Endothelial cell of umbilical vein (primary cell): ENCODE measurements around the gene ADTRP. TPM values are rescaled to one million over a fixed set of nuclear protein-coding genes. Genes with fewer than 3 reads are reported as not detected.

Experiments used
- BruUV-seq: library from RNA; stranded (reverse); fragments of 400-500 nt; replicated peaks from 2 replicates; lab custom pipeline; 2021; lab: Mats Ljungman, UMichigan
- CTCF ChIA-PET: fragments of 300-600, 350-600 bp; sonication (Branson Sonifier 250); formaldehyde crosslinking; loops from one replicate; lab custom pipeline; 2021; ENCODE audit warnings: antibody characterized with exemption, inconsistent platforms; lab: Charles Lee
- POLR2A ChIA-PET: fragments of 300-600, 350-600 bp; sonication (Branson Sonifier 250); formaldehyde crosslinking; loops from one replicate; lab custom pipeline; 2021; ENCODE audit warnings: antibody characterized with exemption, inconsistent platforms; lab: Charles Lee
- DNase-seq: peaks from one replicate; pipeline ENCODE4 v3.0.0-alpha.2; 2011; ENCODE audit warnings: low read depth, low spot score
- FAIRE-seq: peaks from 2 replicates; lab custom pipeline; 2011; peaks lifted over from hg19 to GRCh38; lab: Jason Lieb, UNC
- H2AFZ ChIP-seq: 2 replicates; pipeline ENCODE4 v1.6.0; 2012; ENCODE audit warnings: low read depth, low read length, control low read depth, inconsistent platforms
- H3K27ac ChIP-seq: 2 replicates; pipeline ENCODE4 v1.5.1; 2011; ENCODE audit warnings: low read depth, mild to moderate bottlenecking, control low read depth, low read length, moderate library complexity; ENCODE audit not compliant: insufficient read depth
- H3K27me3 ChIP-seq, 2 experiments: 2 replicates each; pipeline versions ENCODE4 v1.6.0 to v1.6.1; 2011; ENCODE audit warnings: low read length in 2 of 2, mixed read lengths in 1 of 2; ENCODE audit not compliant: control insufficient read depth in 2 of 2, insufficient read depth in 2 of 2
- H3K36me3 ChIP-seq, 2 experiments: 2 replicates in 1 of 2; 3 replicates in 1 of 2; pipeline ENCODE4 v1.5.1; 2011; ENCODE audit warnings: low read length in 2 of 2, mild to moderate bottlenecking in 1 of 2, moderate library complexity in 1 of 2; ENCODE audit not compliant: control insufficient read depth in 2 of 2, insufficient read depth in 2 of 2; ENCODE audit errors: extremely low read depth in 1 of 2
- H3K4me1 ChIP-seq: 3 replicates; pipeline ENCODE4 v1.5.1; 2011; ENCODE audit warnings: mild to moderate bottlenecking, low read length; ENCODE audit not compliant: control insufficient read depth, insufficient read depth; ENCODE audit errors: extremely low read depth
- H3K4me2 ChIP-seq: 2 replicates; pipeline ENCODE4 v1.6.1; 2011; ENCODE audit warnings: low read length, control low read depth, mixed read lengths; ENCODE audit not compliant: insufficient read depth
- H3K4me3 ChIP-seq, 3 experiments: fragments of 200-600 bp in 1 of 3; sonication (generic), shearing (Covaris generic) in 1 of 3; replicated peaks in 1 of 3; 2 replicates each; pipeline ENCODE4 v1.5.1; 2011 to 2016; ENCODE audit warnings: control low read depth in 3 of 3, low read length in 3 of 3, mild to moderate bottlenecking in 2 of 3, inconsistent platforms in 1 of 3, low read depth in 1 of 3, moderate library complexity in 1 of 3; ENCODE audit not compliant: insufficient read depth in 1 of 3
- H3K79me2 ChIP-seq: 2 replicates; pipeline ENCODE4 v1.6.0; 2012; ENCODE audit warnings: low read length, inconsistent platforms; ENCODE audit not compliant: control insufficient read depth, insufficient read depth
- H3K9ac ChIP-seq: replicated peaks from 2 replicates; pipeline ENCODE3; 2011; ENCODE audit warnings: low read length, control low read depth; ENCODE audit not compliant: insufficient read depth; ENCODE audit errors: extremely low read depth
- H3K9me1 ChIP-seq: replicated peaks from 3 replicates; pipeline ENCODE4 v1.6.0; 2011; ENCODE audit warnings: mild to moderate bottlenecking, low read length; ENCODE audit not compliant: control insufficient read depth, insufficient read depth; ENCODE audit errors: extremely low read depth
- H3K9me3 ChIP-seq: replicated peaks from 2 replicates; pipeline ENCODE4 v1.5.1; 2012; ENCODE audit warnings: low read length, inconsistent platforms; ENCODE audit not compliant: control insufficient read depth, insufficient read depth
- H4K20me1 ChIP-seq: replicated peaks from 2 replicates; pipeline ENCODE3; 2011; ENCODE audit warnings: mild to moderate bottlenecking, low read length; ENCODE audit not compliant: control insufficient read depth, insufficient read depth; ENCODE audit errors: extremely low read depth
- EZH2 ChIP-seq: IDR thresholded peaks from 2 replicates; pipeline ENCODE4 v1.6.1; 2012; ENCODE audit warnings: borderline replicate concordance, low read depth, mild to moderate bottlenecking, moderate library complexity, low read length, inconsistent platforms; ENCODE audit not compliant: severe bottlenecking
- FOS ChIP-seq: IDR thresholded peaks from 2 replicates; pipeline ENCODE4 v1.6.1; 2011; ENCODE audit warnings: mild to moderate bottlenecking, low read length, moderate library complexity, borderline replicate concordance; ENCODE audit not compliant: insufficient read depth
- GATA2 ChIP-seq: IDR thresholded peaks from 2 replicates; pipeline ENCODE4 v1.7.0; 2011; ENCODE audit warnings: low read depth, mild to moderate bottlenecking, moderate library complexity, mixed read lengths, low read length; ENCODE audit not compliant: insufficient read length, insufficient read depth
- JUN ChIP-seq: IDR thresholded peaks from 2 replicates; pipeline ENCODE4 v1.6.1; 2011; ENCODE audit warnings: borderline replicate concordance, low read depth; ENCODE audit not compliant: insufficient read length, insufficient read depth
- MYC ChIP-seq: IDR thresholded peaks from one replicate; pipeline ENCODE4 v1.6.1; 2011; ENCODE audit warnings: mild to moderate bottlenecking, low read depth, low read length
- POLR2A ChIP-seq: IDR thresholded peaks from 2 replicates; pipeline ENCODE4 v1.6.1; 2012; ENCODE audit warnings: low read depth, mild to moderate bottlenecking, control low read depth, low read length
- POLR2AphosphoS5 ChIP-seq: IDR thresholded peaks from 2 replicates; pipeline ENCODE4 v1.6.1; 2012; ENCODE audit warnings: low read depth, mild to moderate bottlenecking, control low read depth, low read length, moderate library complexity; ENCODE audit not compliant: insufficient read depth
- dilution Hi-C: fragments of 300-500 bp; cut with MboI; formaldehyde crosslinking; loops from one replicate; pipeline ENCODE4 v1.15.0; 2019; ENCODE audit warnings: low sequenced_read_pairs; ENCODE audit not compliant: extremely low pct_ligation_motif_present
- intact Hi-C: fragments of 100-400 bp; cut with micrococcal nuclease; formaldehyde crosslinking; loops from one replicate; pipeline ENCODE4 v1.10.0; 2022
- polyA plus RNA-seq, 4 experiments: library from polyadenylated mRNA; depleted of rRNA in 3 of 4; stranded (reverse) in 3 of 4; unstranded in 1 of 4; fragments of >200 nt; gene quantifications; 2 replicates each; pipeline versions ENCODE4 v1.2.1 to v1.2.3, GENCODE V29; 2011 to 2012; ENCODE audit warnings: missing spikeins in 1 of 4
- total RNA-seq: library from RNA; stranded (reverse); gene quantifications from 2 replicates; pipeline ENCODE4 v1.2.3, GENCODE V29; 2021
- TF ChIP-seq, protein P1 (sequence below): IDR thresholded peaks from 2 replicates; pipeline ENCODE4 v1.6.1; 2011; ENCODE audit not compliant: insufficient read depth, insufficient read length
- TF ChIP-seq, protein P2 (sequence below), 2 donors: IDR thresholded peaks; 1 replicate in 1 of 2; 2 replicates in 1 of 2; pipeline ENCODE4 v1.5.1; 2011; ENCODE audit warnings: low read length in 2 of 2, mild to moderate bottlenecking in 2 of 2, moderate library complexity in 2 of 2, control low read depth in 1 of 2, inconsistent platforms in 1 of 2, low read depth in 1 of 2; ENCODE audit not compliant: insufficient read depth in 1 of 2; ENCODE audit errors: extremely low read depth in 1 of 2

The ADTRP gene
- total and polyA plus RNA-seq, 2 donors (not counting 3 experiments of a cell fraction or from before 2014, with no cell fraction given), result 3.3 to 4.4 TPM

DNA sequence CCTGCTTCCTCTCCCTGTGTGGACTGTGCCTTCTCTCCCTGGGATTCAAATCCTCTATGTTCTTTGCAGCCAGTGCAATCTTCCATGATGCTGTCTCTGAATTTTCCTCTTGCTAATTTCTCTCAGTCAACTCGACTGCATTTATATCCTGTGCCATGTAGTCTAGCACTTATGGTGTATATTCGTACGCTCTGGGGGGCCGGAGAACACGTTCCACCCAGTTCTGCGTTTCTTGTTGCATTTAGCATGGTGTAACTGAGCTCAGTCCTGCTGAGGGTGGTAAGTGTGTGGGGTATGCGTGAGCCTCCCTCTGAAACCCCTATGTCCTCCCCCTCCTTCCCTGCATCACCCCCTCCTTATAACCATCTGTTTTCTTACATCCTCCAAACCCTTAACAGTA is 42.0 kb downstream of the ADTRP start:
- Histone ChIP-seq H3K27me3 (no peaks in the 10 kb centered on the region), H3K9me3 (no peaks in the 10 kb centered on the region), H2AFZ (no peak overlapping the region), H3K9ac (no peak overlapping the region), H3K79me2 (peaks cover 87% of the 10 kb centered on the region), H3K27ac (no peak overlapping the region), H3K9me1 (no peaks in the 10 kb centered on the region), H3K4me1 (no peaks in the 10 kb centered on the region), H3K36me3 (no peaks in the 10 kb centered on the region), H3K4me3 (no peak overlapping the region), H3K4me2 (no peak overlapping the region), H4K20me1 (no peaks in the 10 kb centered on the region)
- dilution Hi-C loops (no loop called here), intact Hi-C loops (no loop called here)
- BruUV-seq, result no TSS peak
- DNase-seq (no peak), FAIRE-seq (no peak)
- ChIA-PET POLR2A (no interaction called here), CTCF (interaction anchor here (1.1 to 1.2 kb wide), 2 partner anchors 12 to 14 kb away, joined by 3 read pairs; no protein-coding TSS in a partner anchor)
- TF ChIP-seq, protein P1, sequence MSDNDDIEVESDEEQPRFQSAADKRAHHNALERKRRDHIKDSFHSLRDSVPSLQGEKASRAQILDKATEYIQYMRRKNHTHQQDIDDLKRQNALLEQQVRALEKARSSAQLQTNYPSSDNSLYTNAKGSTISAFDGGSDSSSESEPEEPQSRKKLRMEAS, result no peak
- TF ChIP-seq FOS (no peak), JUN (no peak), POLR2A (no peak), POLR2AphosphoS5 (no peak), GATA2 (no peak), MYC (no peak), EZH2 (no peak)
- TF ChIP-seq, protein P2, sequence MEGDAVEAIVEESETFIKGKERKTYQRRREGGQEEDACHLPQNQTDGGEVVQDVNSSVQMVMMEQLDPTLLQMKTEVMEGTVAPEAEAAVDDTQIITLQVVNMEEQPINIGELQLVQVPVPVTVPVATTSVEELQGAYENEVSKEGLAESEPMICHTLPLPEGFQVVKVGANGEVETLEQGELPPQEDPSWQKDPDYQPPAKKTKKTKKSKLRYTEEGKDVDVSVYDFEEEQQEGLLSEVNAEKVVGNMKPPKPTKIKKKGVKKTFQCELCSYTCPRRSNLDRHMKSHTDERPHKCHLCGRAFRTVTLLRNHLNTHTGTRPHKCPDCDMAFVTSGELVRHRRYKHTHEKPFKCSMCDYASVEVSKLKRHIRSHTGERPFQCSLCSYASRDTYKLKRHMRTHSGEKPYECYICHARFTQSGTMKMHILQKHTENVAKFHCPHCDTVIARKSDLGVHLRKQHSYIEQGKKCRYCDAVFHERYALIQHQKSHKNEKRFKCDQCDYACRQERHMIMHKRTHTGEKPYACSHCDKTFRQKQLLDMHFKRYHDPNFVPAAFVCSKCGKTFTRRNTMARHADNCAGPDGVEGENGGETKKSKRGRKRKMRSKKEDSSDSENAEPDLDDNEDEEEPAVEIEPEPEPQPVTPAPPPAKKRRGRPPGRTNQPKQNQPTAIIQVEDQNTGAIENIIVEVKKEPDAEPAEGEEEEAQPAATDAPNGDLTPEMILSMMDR (IDR thresholded peaks at IDR 0.05; ENCODE audit: extremely low read depth in 1 of 2, insufficient read depth in 1 of 2, low read depth in 1 of 2, low read length in 2 of 2), result no peak
